Upper lobe of right lung (tissue), 1 donor: ENCODE measurements around the gene GLOD4. TPM values are rescaled to one million over a fixed set of nuclear protein-coding genes. Genes with fewer than 3 reads are reported as not detected.
"Not testable (repeated sequence)": the region's sequence is repeated elsewhere in the genome, so short reads cannot be mapped to it uniquely, and the experiment has no call there.

ENCODE experiments used
- ATAC-seq: fragments of 200-7000 bp; cut with Tn5 transposase; one replicate; pipeline ENCODE4 v1.9.1; 2020; ENCODE audit warnings: mild to moderate bottlenecking, moderate library complexity
- DNase-seq: peaks from one replicate; pipeline ENCODE4 v3.0.0-alpha.2; 2020
- H3K27ac ChIP-seq: fragments of 200-600 bp; one replicate; pipeline ENCODE4 v1.8.0; 2022
- H3K27me3 ChIP-seq: fragments of 200-600 bp; one replicate; pipeline ENCODE4 v1.8.0; 2022; ENCODE audit warnings: mild to moderate bottlenecking
- H3K36me3 ChIP-seq: fragments of 200-600 bp; one replicate; pipeline ENCODE4 v1.8.0; 2022
- H3K4me1 ChIP-seq: fragments of 200-600 bp; one replicate; pipeline ENCODE4 v1.8.0; 2022
- H3K4me3 ChIP-seq: fragments of 200-600 bp; one replicate; pipeline ENCODE4 v1.8.0; 2022; ENCODE audit warnings: mild to moderate bottlenecking
- H3K9me3 ChIP-seq: fragments of 200-600 bp; one replicate; pipeline ENCODE4 v1.8.0; 2022
- intact Hi-C: fragments of 100-400 bp; cut with DNase I; formaldehyde crosslinking; loops from one replicate; pipeline ENCODE4 v1.11.0; 2022
- long read RNA-seq: library from polyadenylated mRNA; unstranded; transcript quantifications from one replicate; pipeline ENCODE4 v2.0.0, GENCODE V29; 2021
- total RNA-seq: library from RNA; stranded (reverse); fragmentation: NEBNext Ultra II Directional; extraction: Animal tissue kit (Norgen Biotek cat#: 25700); gene quantifications from one replicate; pipeline ENCODE4 v1.2.1, GENCODE V29; 2021
- TF ChIP-seq, protein P1 (sequence below): fragments of 200-600 bp; IDR thresholded peaks from one replicate; pipeline ENCODE4 v1.8.0; 2022; ENCODE audit warnings: antibody characterized with exemption
- donor health status: DM: no; HTN: yes; CAD: no; lungs with severe emphysema.

The GLOD4 gene, protein sequence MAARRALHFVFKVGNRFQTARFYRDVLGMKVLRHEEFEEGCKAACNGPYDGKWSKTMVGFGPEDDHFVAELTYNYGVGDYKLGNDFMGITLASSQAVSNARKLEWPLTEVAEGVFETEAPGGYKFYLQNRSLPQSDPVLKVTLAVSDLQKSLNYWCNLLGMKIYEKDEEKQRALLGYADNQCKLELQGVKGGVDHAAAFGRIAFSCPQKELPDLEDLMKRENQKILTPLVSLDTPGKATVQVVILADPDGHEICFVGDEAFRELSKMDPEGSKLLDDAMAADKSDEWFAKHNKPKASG
- total RNA-seq, result 55.5 TPM
- long read RNA-seq, transcript GLOD4-202 (9 exons, 2,059 nt), result major isoform, 91 of 113 reads
- long read RNA-seq, partial matches to known transcripts, result 5 of 113 reads
- long read RNA-seq, other reads (novel, unspliced or antisense), result 12 of 113 reads

DNA sequence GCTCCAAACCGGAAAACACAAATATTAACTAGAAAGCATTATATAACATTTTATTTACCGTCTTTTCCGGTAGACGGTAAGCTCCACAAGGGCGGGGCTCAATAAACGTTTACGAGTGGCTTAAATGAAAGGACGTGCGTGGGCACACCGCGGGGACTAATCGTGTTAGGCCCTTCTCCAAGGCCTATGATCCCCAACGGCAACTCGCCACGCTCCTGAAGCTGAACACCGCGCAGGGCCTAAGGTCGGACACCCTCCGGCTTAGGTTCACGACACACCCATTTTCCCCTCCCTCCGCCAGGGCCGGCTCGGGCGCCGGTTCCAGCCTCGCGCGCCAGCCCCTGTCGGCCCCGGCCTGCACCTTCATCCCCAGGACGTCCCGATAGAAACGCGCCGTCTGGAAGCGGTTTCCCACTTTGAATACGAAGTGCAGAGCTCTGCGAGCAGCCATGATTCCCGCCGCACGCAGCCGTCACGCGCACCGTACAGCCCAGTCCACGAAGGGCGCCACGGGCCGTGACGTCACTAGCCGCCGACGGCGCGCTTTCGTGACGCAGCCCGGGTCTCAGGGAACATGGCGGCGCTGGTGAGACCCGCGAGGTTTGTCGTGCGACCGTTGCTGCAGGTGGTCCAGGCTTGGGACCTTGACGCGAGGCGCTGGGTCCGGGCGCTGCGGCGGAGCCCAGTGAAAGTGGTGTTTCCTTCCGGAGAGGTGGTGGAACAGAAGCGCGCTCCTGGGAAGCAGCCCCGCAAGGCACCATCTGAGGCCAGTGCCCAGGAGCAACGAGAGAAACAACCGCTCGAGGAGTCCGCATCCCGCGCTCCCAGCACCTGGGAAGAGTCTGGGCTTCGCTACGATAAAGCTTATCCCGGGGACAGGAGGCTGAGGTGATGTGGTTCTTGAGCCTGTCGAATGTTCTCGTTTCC is at the start of gene GLOD4, which contains the start of gene MRM3:
TSS of gene GLOD4 (minus strand) at position 476 of the 927 bp plus-strand sequence. CDS start at position 451, 25 bp downstream.
TSS of gene MRM3 (plus strand) at position 549 of the 927 bp plus-strand sequence. CDS start at position 575, 26 bp downstream.
- TF ChIP-seq, protein P1, sequence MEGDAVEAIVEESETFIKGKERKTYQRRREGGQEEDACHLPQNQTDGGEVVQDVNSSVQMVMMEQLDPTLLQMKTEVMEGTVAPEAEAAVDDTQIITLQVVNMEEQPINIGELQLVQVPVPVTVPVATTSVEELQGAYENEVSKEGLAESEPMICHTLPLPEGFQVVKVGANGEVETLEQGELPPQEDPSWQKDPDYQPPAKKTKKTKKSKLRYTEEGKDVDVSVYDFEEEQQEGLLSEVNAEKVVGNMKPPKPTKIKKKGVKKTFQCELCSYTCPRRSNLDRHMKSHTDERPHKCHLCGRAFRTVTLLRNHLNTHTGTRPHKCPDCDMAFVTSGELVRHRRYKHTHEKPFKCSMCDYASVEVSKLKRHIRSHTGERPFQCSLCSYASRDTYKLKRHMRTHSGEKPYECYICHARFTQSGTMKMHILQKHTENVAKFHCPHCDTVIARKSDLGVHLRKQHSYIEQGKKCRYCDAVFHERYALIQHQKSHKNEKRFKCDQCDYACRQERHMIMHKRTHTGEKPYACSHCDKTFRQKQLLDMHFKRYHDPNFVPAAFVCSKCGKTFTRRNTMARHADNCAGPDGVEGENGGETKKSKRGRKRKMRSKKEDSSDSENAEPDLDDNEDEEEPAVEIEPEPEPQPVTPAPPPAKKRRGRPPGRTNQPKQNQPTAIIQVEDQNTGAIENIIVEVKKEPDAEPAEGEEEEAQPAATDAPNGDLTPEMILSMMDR, result peak; percentile 11
- intact Hi-C loops, result no loop called here
- peaks cover 23% of the 10 kb centered on the region for H3K4me1 ChIP-seq
- no peaks in the 10 kb centered on the region for H3K27me3 ChIP-seq
- H3K36me3 ChIP-seq, result peaks cover 20% of the 10 kb centered on the region
- peak within 1 kb of the TSS; percentile 99 for H3K4me3 ChIP-seq
- no peaks in the 10 kb centered on the region for H3K9me3 ChIP-seq
- peak; percentile 98 for ATAC-seq
- DNase-seq, result peak; percentile 97
- peak within 1 kb of the TSS; percentile 90 for H3K27ac ChIP-seq

DNA sequence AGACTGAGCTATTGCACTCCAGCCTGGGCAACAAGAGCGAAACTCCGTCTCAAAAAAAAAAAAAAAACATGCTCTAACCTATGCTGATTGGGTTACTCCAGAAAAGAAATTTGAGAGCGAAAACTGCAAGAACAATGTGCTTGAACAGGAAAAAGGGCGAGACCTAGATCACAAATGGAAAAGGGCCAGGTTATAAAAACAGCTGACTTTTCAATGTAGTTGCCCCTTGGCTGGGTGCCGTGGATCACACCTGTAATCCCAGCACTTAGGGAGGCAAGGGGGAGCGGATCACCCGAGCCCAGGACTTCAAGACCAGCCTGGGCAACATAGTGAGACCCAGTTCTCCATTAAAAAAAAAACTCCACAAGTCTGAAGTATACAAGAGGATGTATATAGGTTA is 48.9 kb upstream of the GLOD4 start:
- Histone ChIP-seq H3K27ac (no peak overlapping the region), H3K36me3 (no peaks in the 10 kb centered on the region), H3K4me3 (no peak overlapping the region), H3K9me3 (no peaks in the 10 kb centered on the region), H3K27me3 (no peaks in the 10 kb centered on the region), H3K4me1 (no peaks in the 10 kb centered on the region)
- ATAC-seq (no peak), DNase-seq (no peak)
- intact Hi-C loops, result no loop called here
- TF ChIP-seq, protein P1, result no peak

DNA sequence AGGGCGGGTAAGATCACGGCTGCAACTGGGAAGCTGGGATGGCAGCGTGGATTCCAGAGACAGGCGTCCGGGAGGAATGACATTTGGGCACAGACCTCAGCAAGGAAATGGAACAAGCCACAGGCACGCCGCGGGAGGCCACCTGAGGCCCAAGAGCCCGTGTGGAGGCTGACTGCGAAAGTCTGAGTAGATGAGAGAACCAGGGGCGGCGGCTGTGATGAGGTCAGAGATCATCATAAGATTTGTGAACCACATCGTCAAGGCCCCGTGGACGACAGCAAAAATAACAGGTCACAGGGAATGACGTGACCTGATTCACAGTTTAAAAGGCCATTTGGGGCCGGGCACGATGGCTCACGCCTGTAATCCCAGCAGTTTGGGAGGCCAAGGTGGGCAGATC is 48.3 kb upstream of the GLOD4 start:
- Histone ChIP-seq H3K4me1 (no peaks in the 10 kb centered on the region), H3K36me3 (no peaks in the 10 kb centered on the region), H3K9me3 (no peaks in the 10 kb centered on the region), H3K4me3 (no peak overlapping the region), H3K27ac (no peak overlapping the region), H3K27me3 (no peaks in the 10 kb centered on the region)
- TF ChIP-seq, protein P1, result no peak
- intact Hi-C loops, result no loop called here
- ATAC-seq, result no peak
- DNase-seq, result no peak

DNA sequence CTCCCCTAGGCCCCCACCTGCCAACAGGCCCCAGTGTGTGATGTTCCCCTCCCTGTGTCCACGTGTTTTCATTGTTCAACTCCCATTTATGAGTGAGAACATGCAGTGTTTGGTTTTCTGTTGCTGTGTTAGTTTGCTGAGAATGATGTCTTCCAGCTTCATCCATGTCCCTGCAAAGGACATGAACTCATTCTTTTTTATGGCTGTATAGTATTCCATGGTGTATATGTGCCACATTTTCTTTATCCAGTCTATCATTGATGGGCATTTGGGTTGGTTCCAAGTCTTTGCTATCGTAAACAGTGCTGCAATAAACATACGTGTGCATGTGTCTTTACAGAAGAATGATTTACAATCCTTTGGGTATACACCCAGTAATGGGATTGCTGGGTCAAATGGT is 47.5 kb upstream of the GLOD4 start:
- ATAC-seq, H3K4me1 ChIP-seq, H3K4me3 ChIP-seq, H3K9me3 ChIP-seq, H3K36me3 ChIP-seq, intact Hi-C loops, H3K27me3 ChIP-seq, DNase-seq, H3K27ac ChIP-seq: not testable (repeated sequence)

DNA sequence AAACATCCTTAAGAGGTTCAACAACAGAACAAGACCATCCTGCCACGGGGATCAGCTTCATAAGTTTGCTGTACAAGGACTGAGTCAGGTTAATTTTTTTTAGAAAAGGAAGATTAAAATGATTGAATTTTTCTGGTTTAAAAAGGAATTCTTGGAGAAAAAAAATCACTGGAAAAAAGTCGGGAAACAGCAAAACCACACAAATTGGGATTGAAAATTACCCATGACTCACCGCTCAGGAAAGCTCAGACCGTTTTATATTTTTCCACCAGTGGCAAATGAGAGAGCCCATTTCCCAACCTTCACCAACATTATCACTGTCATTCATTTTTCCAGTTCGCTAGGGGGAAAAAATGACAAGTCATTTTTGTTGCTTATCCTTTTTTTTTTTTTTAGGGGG is 46.7 kb upstream of the GLOD4 start:
- Histone ChIP-seq H3K9me3 (no peaks in the 10 kb centered on the region), H3K4me3 (no peak overlapping the region), H3K27me3 (no peaks in the 10 kb centered on the region), H3K36me3 (no peaks in the 10 kb centered on the region), H3K27ac (no peak overlapping the region), H3K4me1 (no peaks in the 10 kb centered on the region)
- TF ChIP-seq, protein P1, result no peak
- no peak for ATAC-seq
- intact Hi-C loops, result no loop called here
- DNase-seq, result no peak
